Ovary (tissue), 1 donor: ENCODE results near the gene IFIT2.
"Not testable (repeated sequence)": the region's sequence is repeated elsewhere in the genome, so short reads cannot be mapped to it uniquely, and the experiment has no call there.

Source experiments
- EP300 ChIP-seq: sonication (generic); formaldehyde crosslinking; IDR thresholded peaks from one replicate; pipeline ENCODE4 v1.6.1; 2017; ENCODE audit warnings: antibody characterized with exemption
- POLR2A ChIP-seq: fragments of 450-650 bp; IDR thresholded peaks from one replicate; pipeline ENCODE4 v1.6.1; 2017; ENCODE audit warnings: antibody characterized with exemption, mild to moderate bottlenecking, moderate library complexity

DNA sequence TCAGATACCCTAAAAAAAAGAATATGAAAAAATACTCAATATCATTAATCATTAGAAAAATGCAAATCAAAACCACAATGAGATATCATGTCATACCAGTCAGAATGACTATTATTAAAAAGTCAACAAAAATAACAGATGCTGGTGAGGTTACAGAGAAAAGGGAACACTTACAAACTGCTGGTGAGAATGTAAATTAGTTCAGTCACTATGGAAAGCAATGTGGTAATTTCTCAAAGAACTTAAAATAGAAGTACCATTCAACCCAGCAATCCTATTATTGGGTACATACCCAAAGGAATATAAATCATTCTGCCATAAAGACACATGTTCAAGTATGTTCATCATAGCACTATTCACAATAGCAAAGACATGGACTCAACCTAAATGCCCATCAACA, 23.2 kb downstream of the IFIT2 start:
- TF ChIP-seq EP300, POLR2A: not testable (repeated sequence)
